K562 (cell line): ENCODE results near the gene RASIP1. TPM values are rescaled to one million over a fixed set of nuclear protein-coding genes. Genes with fewer than 3 reads are reported as not detected.
A peak's percentile ranks its signal among the peaks of the same experiment; 100 is the strongest.

Experiments
- CAMTA2 ChIP-seq: fragments of 250-450 bp; sonication (Bioruptor Pico); conservative IDR thresholded peaks from 2 replicates; pipeline ENCODE4 v1.5.1; 2022
- CHCHD3 ChIP-seq: fragments of 250-450 bp; sonication (Bioruptor Pico); IDR thresholded peaks from 2 replicates; pipeline ENCODE4 v2.1.2; 2022; ENCODE audit warnings: mild to moderate bottlenecking
- DDX20 ChIP-seq: fragments of 450-650 bp; IDR thresholded peaks from 2 replicates; pipeline ENCODE4 v1.6.1; 2016; ENCODE audit warnings: missing genetic modification characterization, low read depth, mild to moderate bottlenecking, missing compliant biosample characterization, moderate library complexity
- FOXP1 ChIP-seq: sonication (generic); formaldehyde crosslinking; IDR thresholded peaks from 2 replicates; pipeline ENCODE4 v1.8.0; 2022; ENCODE audit warnings: mild to moderate bottlenecking, missing genetic modification reagents
- HDAC3 ChIP-seq: fragments of 450-650 bp; IDR thresholded peaks from 2 replicates; pipeline ENCODE4 v1.6.1; 2018; ENCODE audit warnings: borderline replicate concordance, mild to moderate bottlenecking, moderate library complexity; ENCODE audit not compliant: partially characterized antibody
- HMGN3 ChIP-seq: IDR thresholded peaks from 2 replicates; pipeline ENCODE4 v1.6.1; 2011; ENCODE audit warnings: borderline replicate concordance, low read depth, mild to moderate bottlenecking, mixed read lengths, low read length; ENCODE audit not compliant: insufficient read length; ENCODE audit errors: extremely low read depth
- HNRNPH1 ChIP-seq: fragments of 200-400 bp; formaldehyde crosslinking; optimal IDR thresholded peaks from 2 replicates; pipeline ENCODE3; 2017; ENCODE audit warnings: low read depth, mild to moderate bottlenecking, low read length, moderate library complexity
- MEF2D ChIP-seq: conservative IDR thresholded peaks from 2 replicates; pipeline ENCODE4 v1.6.1; 2016; ENCODE audit warnings: low read depth, missing genetic modification characterization, missing compliant biosample characterization
- MTA1 ChIP-seq: fragments of 450-650 bp; IDR thresholded peaks from 2 replicates; pipeline ENCODE4 v1.6.1; 2017; ENCODE audit warnings: borderline replicate concordance
- NCOA1 ChIP-seq: fragments of 450-650 bp; IDR thresholded peaks from 2 replicates; pipeline ENCODE4 v1.6.1; 2016; ENCODE audit warnings: low read depth
- NCOA2 ChIP-seq, 2 experiments: fragments of 450-650 bp; IDR thresholded peaks; 2 replicates each; pipeline ENCODE4 v1.6.1; 2018; ENCODE audit warnings: mild to moderate bottlenecking in 2 of 2, moderate library complexity in 1 of 2; ENCODE audit not compliant: partially characterized antibody in 2 of 2
- NFE2L1 ChIP-seq: fragments of 450-650 bp; IDR thresholded peaks from 2 replicates; pipeline ENCODE4 v1.6.1; 2016; ENCODE audit warnings: missing genetic modification characterization, low read depth, mild to moderate bottlenecking, missing compliant biosample characterization, moderate library complexity, borderline replicate concordance
- NFIC ChIP-seq: fragments of 450-650 bp; IDR thresholded peaks from 2 replicates; pipeline ENCODE4 v1.6.1; 2017; ENCODE audit warnings: mild to moderate bottlenecking, inconsistent platforms
- NFIX ChIP-seq: fragments of 250-450 bp; sonication (Bioruptor Pico); IDR thresholded peaks from 2 replicates; pipeline ENCODE4 v1.4.0; 2020; ENCODE audit warnings: low read depth, mild to moderate bottlenecking, moderate library complexity
- TAF9B ChIP-seq: fragments of 450-650 bp; IDR thresholded peaks from 2 replicates; pipeline ENCODE4 v1.6.1; 2018; ENCODE audit warnings: mild to moderate bottlenecking; ENCODE audit not compliant: partially characterized antibody
- TAL1 ChIP-seq: fragments of 450-650 bp; IDR thresholded peaks from 2 replicates; pipeline ENCODE4 v1.6.1; 2016; ENCODE audit warnings: mild to moderate bottlenecking
- TBP ChIP-seq: optimal IDR thresholded peaks from 2 replicates; pipeline ENCODE3; 2011; ENCODE audit warnings: low read depth, low read length, improper control_type of control experiment
- TGIF2 ChIP-seq: sonication (generic); formaldehyde crosslinking; IDR thresholded peaks from 2 replicates; pipeline ENCODE4 v1.8.1; 2022; ENCODE audit warnings: mild to moderate bottlenecking, missing genetic modification reagents, moderate library complexity
- THAP12 ChIP-seq: fragments of 250-450 bp; sonication (Bioruptor Pico); IDR thresholded peaks from 2 replicates; pipeline ENCODE4 v1.9.0; 2021; ENCODE audit warnings: mild to moderate bottlenecking, inconsistent platforms
- THRB ChIP-seq: fragments of 450-650 bp; formaldehyde crosslinking; conservative IDR thresholded peaks from 2 replicates; pipeline ENCODE4 v1.4.0; 2022; ENCODE audit warnings: mild to moderate bottlenecking, missing genetic modification characterization
- YY1 ChIP-seq, 3 experiments: IDR thresholded peaks; 2 replicates each; pipeline ENCODE4 v1.6.1; 2011; ENCODE audit warnings: low read length in 2 of 3, mild to moderate bottlenecking in 2 of 3, moderate library complexity in 2 of 3, borderline replicate concordance in 1 of 3, control low read depth in 1 of 3, low read depth in 1 of 3; ENCODE audit not compliant: insufficient read depth in 3 of 3, insufficient replicate concordance in 2 of 3, control insufficient read depth in 1 of 3, insufficient read length in 1 of 3; ENCODE audit errors: extremely low read depth in 1 of 3
- ZNF316 ChIP-seq: fragments of 450-650 bp; IDR thresholded peaks from 2 replicates; pipeline ENCODE4 v1.6.1; 2016
- ZNF512 ChIP-seq: IDR thresholded peaks from 2 replicates; pipeline ENCODE4 v1.6.1; 2016; ENCODE audit warnings: missing genetic modification characterization, missing compliant biosample characterization
- ZSCAN29 ChIP-seq: fragments of 450-650 bp; IDR thresholded peaks from 2 replicates; pipeline ENCODE4 v1.6.1; 2017
- polyA plus RNA-seq, 8 experiments: library from polyadenylated mRNA; depleted of rRNA in 4 of 8; stranded (reverse) in 5 of 8; unstranded in 3 of 8; fragments of >200 nt; fragmentation: Nextera tagmentation in 2 of 8; fragmentation: Illumina TruSeq in 1 of 8; extraction: Ambion mirVana in 2 of 8; extraction: Trizol in 1 of 8; gene quantifications; 2 replicates each; pipeline versions ENCODE4 v1.2.1 to v1.2.3, GENCODE V29; 2011 to 2014; ENCODE audit warnings: inconsistent platforms in 1 of 8, missing spikeins in 1 of 8
- total RNA-seq, 7 experiments: library from RNA; depleted of rRNA in 6 of 7; stranded (reverse); fragments of >200 nt in 6 of 7; fragmentation: Illumina TruSeq in 2 of 7; extraction: Trizol in 2 of 7; gene quantifications; 2 replicates each; pipeline versions ENCODE4 v1.2.1 to v1.2.3, GENCODE V29; 2011 to 2021; ENCODE audit warnings: low replicate concordance in 1 of 7

RASIP1 gene
- total and polyA plus RNA-seq, 9 of the 15 experiments (the other 6 are each of a cell fraction or from before 2014, with no cell fraction given): 0.20 to 4.7 (median 1.5) TPM

- TF ChIP-seq THRB: no peak
- TF ChIP-seq TAF9B: no peak
- no peak for TF ChIP-seq CHCHD3 (CRISPR knock-in tag)
- TF ChIP-seq ZSCAN29: no peak
- no peak for TF ChIP-seq ZNF512 (tag)
- TF ChIP-seq HDAC3: peak; percentile 53
- TF ChIP-seq NFE2L1 (tag): no peak
- no peak for TF ChIP-seq TAL1
- TF ChIP-seq NCOA1: no peak
- peak; percentile 60 for TF ChIP-seq TBP
- peak; percentile 81; the same call in 1 of the 2 replicates for TF ChIP-seq MTA1
- no peak for TF ChIP-seq HMGN3
- TF ChIP-seq CAMTA2 (CRISPR knock-in tag): no peak
- peak; percentile 14; the same call in 1 of the 2 replicates for TF ChIP-seq NFIC
- TF ChIP-seq THAP12: no peak
- no peak for TF ChIP-seq DDX20
- TF ChIP-seq ZNF316: peak; percentile 90
- TF ChIP-seq HNRNPH1: no peak
- no peak for TF ChIP-seq NFIX (CRISPR knock-in tag)
- TF ChIP-seq MEF2D: 0 out of 2 replicates have a peak, but pooled peaks have one; percentile 41
- TF ChIP-seq TGIF2 (CRISPR knock-in tag): no peak
- TF ChIP-seq YY1 (IDR thresholded peaks at IDR 0.05; ENCODE audit: borderline replicate concordance in 1 of 3, control insufficient read depth in 1 of 3, extremely low read depth in 1 of 3, insufficient read depth in 3 of 3, insufficient read length in 1 of 3, insufficient replicate concordance in 2 of 3, low read depth in 1 of 3, low read length in 2 of 3): peak in 1 of 3 experiments; percentile 73
- TF ChIP-seq NCOA2 (IDR thresholded peaks at IDR 0.05; ENCODE audit: partially characterized antibody in 2 of 2): no peak
- no peak; the same call in 1 of the 2 replicates for TF ChIP-seq FOXP1 (CRISPR knock-in tag)
These were observed 40.4 kb upstream of the RASIP1 start (continued) for GRCh38 chr19:48780631-48781391.
